Ammon's horn (tissue), 1 donor: Measurements from ENCODE around the gene DTX3L.
"Not testable (repeated sequence)": the region's sequence is repeated elsewhere in the genome, so short reads cannot be mapped to it uniquely, and the experiment has no call there.

Experiments
- DNase-seq: peaks from one replicate; pipeline ENCODE4 v3.0.0-alpha.2; 2016; ENCODE audit warnings: low spot score

The DTX3L gene

GRCh38 chr3:122562923-122563716 is 1.0 kb upstream of the DTX3L start:
- no peak for DNase-seq

GRCh38 chr3:122563717-122564025 is 467 bp upstream of the DTX3L start:
- DNase-seq: no peak

GRCh38 chr3:122568131-122568530 is 4.0 kb downstream of the DTX3L start:
- DNase-seq: not testable (repeated sequence)

GRCh38 chr3:122568755-122569154 is 4.6 kb downstream of the DTX3L start:
- no peak for DNase-seq

- no peak for DNase-seq
Measured at GRCh38 chr3:122572940-122573412, 8.8 kb downstream of the DTX3L start.

- DNase-seq: no peak
Measured at GRCh38 chr3:122576174-122576940, 12.2 kb downstream of the DTX3L start.

GRCh38 chr3:122577409-122578031 is 13.4 kb downstream of the DTX3L start, which contains the start of gene PARP15:
PARP15 (plus strand) TSS chr3:122577650; CDS start chr3:122577668, 18 bp downstream.
- no peak for DNase-seq

- no peak for DNase-seq
Measured at GRCh38 chr3:122578069-122578740, 14.1 kb downstream of the DTX3L start.

- no peak for DNase-seq
Measured at GRCh38 chr3:122580470-122580869, 16.3 kb downstream of the DTX3L start.

GRCh38 chr3:122581622-122582021 is 17.5 kb downstream of the DTX3L start:
- DNase-seq: no peak

- DNase-seq: no peak
Measured at GRCh38 chr3:122582390-122582789, 18.3 kb downstream of the DTX3L start.

- DNase-seq: no peak
Measured at GRCh38 chr3:122586098-122586497, 22.0 kb downstream of the DTX3L start.

- no peak for DNase-seq
Measured at GRCh38 chr3:122586773-122587485, 22.8 kb downstream of the DTX3L start.

- no peak for DNase-seq
Measured at GRCh38 chr3:122587572-122587971, 23.4 kb downstream of the DTX3L start.

GRCh38 chr3:122589297-122589696 is 25.2 kb downstream of the DTX3L start:
- DNase-seq: no peak

GRCh38 chr3:122590610-122591009 is 26.5 kb downstream of the DTX3L start:
- no peak for DNase-seq

GRCh38 chr3:122594025-122594424 is 29.9 kb downstream of the DTX3L start:
- DNase-seq: no peak

GRCh38 chr3:122598151-122598550 is 34.0 kb downstream of the DTX3L start:
- no peak for DNase-seq

GRCh38 chr3:122598556-122598955 is 34.4 kb downstream of the DTX3L start:
- DNase-seq: no peak

- no peak for DNase-seq
Measured at GRCh38 chr3:122602011-122602710, 38.0 kb downstream of the DTX3L start.

- no peak for DNase-seq
Measured at GRCh38 chr3:122603056-122603455, 38.9 kb downstream of the DTX3L start.
